GM12865 (cell line): ENCODE measurements around the gene LBR.

Experiments used
- DNase-seq: peaks from one replicate; pipeline ENCODE4 v3.0.0; 2010; ENCODE audit warnings: low read depth
- H3K4me3 ChIP-seq: 2 replicates; pipeline ENCODE4 v1.5.1; 2011; ENCODE audit warnings: mild to moderate bottlenecking, low read depth, low read length, control low read depth
- CTCF ChIP-seq: IDR thresholded peaks from 2 replicates; pipeline ENCODE4 v1.5.1; 2011; ENCODE audit warnings: low read length, control low read depth, low read depth, inconsistent platforms; ENCODE audit not compliant: insufficient read depth; ENCODE audit errors: missing control alignments

Gene LBR

GRCh38 chr1:225460737-225461532, 33.1 kb upstream of the LBR start:
- DNase-seq: no peak
- H3K4me3 ChIP-seq: no peak overlapping the region
- TF ChIP-seq CTCF: no peak

GRCh38 chr1:225460021-225460736, 32.3 kb upstream of the LBR start:
- no peak for DNase-seq
- no peak overlapping the region for H3K4me3 ChIP-seq
- TF ChIP-seq CTCF: no peak

- DNase-seq: no peak
- no peak for TF ChIP-seq CTCF
- no peak overlapping the region for H3K4me3 ChIP-seq
These were observed 30.4 kb upstream of the LBR start for GRCh38 chr1:225458222-225458631.

- DNase-seq: no peak
- no peak for TF ChIP-seq CTCF
- no peak overlapping the region for H3K4me3 ChIP-seq
These were observed 26.9 kb upstream of the LBR start for GRCh38 chr1:225454733-225455132.

GRCh38 chr1:225453797-225454648, 26.2 kb upstream of the LBR start:
- DNase-seq: no peak
- no peak for TF ChIP-seq CTCF
- H3K4me3 ChIP-seq: no peak overlapping the region

GRCh38 chr1:225451840-225452515, 24.1 kb upstream of the LBR start:
- H3K4me3 ChIP-seq: no peak overlapping the region
- DNase-seq: no peak
- no peak for TF ChIP-seq CTCF
